NCI-H524 treated with DMSO at 0.1 percent for 48 hours (cell line): ENCODE data around the gene FIS1.

Source experiments
- DNase-seq: peaks from one replicate; lab custom pipeline; 2025; lab: John Stamatoyannopoulos, UW

FIS1 gene

DNA sequence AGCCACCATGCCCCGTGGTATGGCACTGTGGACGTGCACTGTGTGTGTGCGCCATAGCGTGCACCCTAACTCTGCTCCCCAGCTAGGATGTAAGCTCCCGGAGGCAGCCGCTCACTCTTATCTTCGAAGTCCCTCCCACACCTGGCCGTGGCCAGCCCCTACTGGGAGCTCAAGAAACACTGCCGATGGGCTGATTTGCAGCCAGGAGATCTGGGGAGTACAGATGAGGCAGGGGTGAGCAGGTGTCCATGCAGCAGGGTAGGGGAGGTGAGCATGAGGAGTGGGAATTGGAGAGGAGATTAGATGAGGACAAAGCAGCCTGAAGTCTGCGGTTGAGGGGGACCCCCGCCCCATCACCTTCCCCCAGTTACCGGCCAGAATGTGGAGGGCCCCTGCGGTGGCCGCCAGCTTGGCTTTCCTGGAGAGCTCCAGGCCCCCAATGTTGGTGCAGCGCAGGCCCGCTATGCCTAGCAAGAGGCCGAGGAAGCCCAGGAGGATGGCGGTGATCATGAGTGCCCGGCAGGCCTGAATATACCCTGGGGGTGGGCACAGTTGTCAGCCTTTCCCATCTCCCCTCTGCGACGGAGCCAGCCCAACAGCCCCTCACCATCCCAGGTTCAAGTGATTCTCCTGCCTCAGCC is 10.9 kb downstream of the FIS1 start:
- DNase-seq = no peak

DNA sequence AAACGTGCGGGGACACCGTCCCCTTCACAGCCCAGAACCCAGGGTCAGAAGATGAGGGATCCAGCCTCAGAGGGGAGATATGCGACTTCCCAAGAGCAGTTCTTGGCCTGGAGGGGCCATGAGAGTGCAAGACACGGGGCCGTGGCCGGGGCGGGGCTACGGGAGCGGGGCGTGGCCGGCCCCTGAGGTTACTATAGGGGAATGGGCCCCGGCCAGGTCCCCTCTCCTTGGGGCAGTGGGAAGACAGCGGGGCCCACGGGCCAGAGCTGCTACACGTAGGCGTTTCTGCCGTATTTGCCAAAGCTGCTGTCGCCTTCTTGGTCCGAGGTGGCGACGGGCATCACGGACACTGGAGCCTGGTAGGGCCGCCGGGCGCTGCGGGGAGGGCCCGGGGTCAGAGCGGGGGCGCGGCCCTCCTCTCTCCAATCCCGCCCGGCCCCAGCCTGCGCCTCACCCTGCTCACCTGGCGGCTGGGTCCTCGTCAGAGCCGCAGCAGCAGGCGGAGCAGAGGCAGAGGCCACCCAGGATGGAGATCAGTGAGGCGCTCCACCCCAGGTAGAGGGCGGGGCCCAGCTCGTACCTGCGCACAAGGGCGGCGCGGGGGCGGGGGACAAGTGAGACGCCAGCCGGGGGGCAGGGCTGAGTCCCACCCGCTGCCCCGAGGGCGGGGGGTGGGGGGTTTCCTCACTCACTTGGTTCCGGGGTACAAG is 12.6 kb downstream of the FIS1 start:
- DNase-seq = no peak

DNA sequence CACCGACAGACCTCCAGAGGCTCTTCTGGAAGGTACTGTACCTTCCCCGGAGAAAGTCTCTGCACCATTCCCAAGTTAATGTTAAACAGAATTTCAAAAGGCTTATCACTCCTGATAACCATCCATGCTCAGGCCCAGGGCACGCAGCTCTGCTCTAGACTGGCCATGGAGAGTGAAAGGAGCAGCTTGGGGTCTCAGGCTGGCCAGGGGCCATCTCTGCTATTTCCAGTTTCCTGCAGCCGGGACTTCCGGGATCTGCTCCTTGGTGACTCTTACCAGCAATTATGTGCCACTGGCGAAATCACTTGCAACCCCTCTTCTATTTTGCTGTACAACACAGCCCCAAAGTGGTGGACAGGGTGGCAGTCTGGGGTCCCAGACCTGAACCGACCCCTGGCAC is 13.2 kb downstream of the FIS1 start:
- no peak for DNase-seq

DNA sequence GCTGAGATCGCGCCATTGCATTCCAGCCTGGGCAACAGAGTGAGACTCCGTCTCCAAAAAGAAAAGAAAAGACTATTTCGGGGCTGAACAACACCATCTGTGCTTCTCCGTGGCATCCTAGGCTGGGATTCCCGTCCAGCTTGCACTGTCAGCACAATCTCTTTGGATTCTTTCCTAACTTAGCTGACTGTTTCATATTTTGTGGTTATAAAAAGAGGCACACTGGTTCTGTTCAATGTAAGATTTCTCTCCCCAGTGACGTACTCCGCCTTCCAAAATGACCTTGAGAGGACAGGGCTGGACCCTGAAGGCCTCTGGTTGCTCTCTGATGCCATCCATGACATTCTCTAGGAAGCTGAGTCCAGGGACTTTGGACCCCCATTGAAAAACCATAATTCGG is 18.2 kb downstream of the FIS1 start:
- no peak for DNase-seq

DNA sequence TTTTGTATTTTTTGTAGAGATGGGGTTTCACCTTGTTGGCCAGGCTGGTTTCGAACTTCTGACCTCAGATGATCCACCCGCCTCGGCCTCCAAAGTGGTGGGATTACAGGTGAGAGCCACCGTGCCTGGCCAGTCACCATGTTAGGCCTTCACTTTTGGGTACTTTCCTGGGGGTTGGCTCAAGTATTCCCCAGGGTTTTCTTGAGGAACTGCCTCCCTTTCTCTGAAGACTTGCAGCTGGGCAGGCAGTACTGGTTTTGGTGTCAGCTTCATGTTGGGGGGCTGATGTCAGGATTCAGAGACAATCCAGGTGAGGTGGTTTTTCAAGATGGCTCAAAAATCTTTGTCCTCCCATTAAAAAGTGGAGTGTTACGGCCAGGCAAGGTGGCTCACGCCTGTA is 19.2 kb downstream of the FIS1 start:
- no peak for DNase-seq

DNA sequence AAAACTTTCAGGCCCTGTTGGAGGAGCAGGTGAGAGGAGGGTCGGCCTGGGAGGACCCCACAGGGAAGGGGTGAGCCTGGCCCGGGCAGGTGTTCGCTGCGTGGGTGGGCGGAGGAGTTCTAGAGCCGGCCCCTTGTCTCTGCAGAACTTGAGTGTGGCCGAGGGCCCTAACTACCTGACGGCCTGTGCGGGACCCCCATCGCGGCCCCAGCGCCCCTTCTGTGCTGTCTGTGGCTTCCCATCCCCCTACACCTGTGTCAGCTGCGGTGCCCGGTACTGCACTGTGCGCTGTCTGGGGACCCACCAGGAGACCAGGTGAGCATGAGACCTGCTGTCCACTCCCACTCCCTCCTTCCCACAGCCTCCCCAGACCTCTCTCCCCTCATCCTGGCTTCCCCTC is 21.4 kb downstream of the FIS1 start:
- DNase-seq = no peak

DNA sequence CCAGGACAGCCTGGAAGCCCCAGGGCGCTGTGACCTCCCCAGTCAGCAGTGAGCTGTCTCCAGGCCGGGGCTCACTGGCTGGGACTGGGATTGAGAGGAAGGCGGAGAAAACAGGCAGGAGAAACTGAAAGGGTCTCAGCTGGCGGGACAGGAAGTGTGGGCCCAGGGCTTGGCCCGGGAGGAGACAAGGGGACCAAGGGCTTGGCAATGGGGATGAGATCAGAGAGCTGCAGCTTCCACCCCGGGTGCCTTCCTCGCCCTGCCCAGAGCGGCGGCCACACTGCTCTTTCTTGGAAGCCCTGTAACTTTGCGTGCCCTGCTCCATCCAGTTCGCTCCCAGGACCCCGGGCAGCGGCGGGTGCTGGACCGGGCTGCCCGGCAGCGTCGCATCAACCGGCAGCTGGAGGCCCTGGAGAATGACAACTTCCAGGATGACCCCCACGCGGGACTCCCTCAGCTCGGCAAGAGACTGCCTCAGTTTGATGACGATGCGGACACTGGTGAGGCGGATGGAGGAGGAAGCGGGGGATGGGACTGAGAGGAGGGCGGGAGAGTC is 22.5 kb downstream of the FIS1 start:
- DNase-seq = no peak

DNA sequence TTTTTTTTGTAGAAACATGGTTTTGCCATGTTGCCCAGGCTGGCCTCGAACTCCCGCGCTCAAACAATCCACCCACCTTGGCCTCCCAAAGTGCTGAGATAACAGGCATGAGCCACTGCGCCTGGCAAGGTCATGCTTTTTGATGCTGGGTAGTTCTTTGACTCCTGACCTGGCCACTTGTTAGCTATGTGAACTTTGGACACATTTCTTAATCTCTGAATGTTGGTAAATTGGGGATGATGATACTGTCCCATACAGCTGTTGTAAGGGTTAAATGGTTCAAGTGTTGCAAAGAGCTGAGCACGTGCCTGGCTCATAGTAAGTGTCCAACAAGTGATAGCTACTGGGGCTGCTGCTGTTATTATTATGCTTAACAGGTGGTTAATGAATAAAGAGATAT is 24.6 kb downstream of the FIS1 start:
- DNase-seq = no peak

DNA sequence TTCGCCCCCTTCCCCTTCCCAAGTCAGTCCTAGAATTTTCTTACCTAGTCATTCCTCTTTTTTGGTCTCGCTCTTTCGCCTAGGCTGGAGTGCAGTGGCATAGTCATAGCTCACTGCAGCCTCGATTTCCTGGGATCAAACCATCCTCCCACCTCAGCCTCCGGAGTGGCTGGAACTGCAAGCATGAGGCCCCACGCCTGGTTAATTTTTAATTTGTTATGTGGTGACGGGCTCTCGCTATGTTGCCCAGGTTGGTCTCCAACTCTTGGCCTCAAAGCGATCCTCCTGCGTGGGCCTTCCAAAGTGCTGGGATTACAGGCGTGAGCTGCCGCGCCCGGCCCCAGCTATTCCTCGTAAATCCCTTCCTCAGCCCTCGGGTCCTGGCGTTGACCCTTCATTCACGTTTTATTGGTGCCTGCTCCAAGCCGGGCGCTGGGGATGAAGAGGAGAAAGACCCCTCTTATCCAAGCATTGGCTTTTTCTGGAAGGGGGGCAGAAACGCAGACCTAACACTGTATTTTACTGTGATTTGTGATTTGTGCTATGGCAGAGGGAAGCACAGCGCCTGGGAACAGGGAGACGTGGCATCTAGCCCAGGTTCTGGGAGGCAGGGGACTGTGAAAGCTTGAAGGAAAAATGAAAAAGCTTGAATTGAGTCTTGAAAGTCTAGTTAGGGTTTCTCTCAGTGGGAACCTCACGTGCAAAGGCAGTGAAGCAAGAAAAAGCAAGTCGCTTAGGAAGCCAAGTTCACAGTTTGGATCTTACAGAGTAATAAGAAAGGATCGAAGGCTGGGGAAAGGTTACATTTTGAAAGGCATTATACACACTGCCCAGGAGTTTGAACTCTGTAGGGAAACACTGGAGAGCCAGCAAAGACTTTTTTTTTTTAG is 26.4 kb downstream of the FIS1 start:
- DNase-seq = no peak

DNA sequence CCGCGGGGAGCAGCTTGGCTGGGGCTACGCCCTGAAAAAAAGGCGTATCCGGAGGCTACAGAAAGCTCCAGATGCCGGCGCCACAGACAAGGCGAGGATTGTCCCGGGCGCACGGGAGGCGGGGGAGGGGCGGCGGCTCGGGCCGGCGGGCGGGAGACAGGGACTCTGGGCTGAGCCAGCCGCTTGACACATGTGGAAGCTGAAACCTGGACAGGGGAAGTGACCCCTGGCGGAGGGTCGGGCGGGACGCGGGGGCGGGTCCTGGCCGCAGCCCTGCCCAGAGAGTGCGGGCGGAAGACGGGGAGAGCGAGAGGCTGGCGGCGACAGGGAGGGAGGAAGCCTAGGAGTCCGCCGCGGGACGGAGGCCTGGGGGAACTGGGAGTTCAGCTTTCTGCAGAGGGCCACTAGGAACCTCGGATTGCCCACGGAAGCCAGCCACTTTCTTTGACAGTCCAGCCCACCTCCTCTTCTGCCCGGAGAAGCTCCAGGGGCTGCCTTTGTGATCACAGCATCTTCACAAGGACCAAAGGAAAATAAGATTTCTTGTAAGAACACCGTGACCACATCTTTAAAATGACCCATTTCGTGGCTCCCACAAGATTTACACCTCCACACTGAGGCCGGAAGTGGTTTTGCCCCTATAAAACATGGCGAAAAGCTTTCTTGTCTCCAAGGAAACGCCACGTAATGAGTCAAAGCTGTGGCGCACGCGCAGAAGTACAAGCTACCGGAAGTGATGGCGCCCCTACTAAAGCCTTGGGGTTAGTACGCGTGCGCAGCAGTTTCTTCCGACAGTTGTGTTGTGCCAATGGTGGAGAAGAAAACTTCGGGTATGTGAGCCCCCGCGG is 27.3 kb downstream of the FIS1 start, which contains the start of the genes PLOD3 and ZNHIT1:
Gene PLOD3 (minus strand): TSS at position 194 of the 848 bp plus-strand sequence. CDS start 307 bp downstream, outside the sequence.
Gene ZNHIT1 (plus strand): TSS at position 778 of the 848 bp plus-strand sequence. CDS start 31 bp downstream, at position 809.
- peak; percentile 67 for DNase-seq

DNA sequence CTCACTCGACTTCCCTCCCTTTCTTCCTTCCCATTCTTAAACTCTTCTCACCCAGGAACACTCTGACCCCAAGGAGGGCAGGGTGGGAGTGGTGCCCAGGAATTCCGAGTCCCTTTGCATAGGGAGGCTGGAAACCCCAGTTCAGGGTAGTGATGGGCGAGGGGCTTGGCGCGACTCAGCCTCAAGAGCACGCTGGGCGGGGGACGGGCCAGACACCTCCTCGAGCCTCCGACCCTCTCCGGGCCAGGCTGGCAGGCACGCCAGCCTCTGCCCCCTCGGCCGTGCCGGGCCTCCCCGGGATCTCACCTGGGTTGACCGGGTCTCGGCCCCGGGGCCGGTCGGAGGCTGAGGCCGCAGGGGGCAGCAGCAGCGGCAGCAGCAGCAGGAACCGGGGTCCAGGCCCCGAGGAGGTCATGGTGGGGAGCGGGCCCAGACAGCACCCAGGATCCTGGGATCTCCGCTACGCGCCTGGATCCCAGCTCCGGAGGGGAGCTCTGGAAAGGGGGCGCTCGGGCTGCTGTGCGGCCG is 28.0 kb downstream of the FIS1 start:
- no peak for DNase-seq

DNA sequence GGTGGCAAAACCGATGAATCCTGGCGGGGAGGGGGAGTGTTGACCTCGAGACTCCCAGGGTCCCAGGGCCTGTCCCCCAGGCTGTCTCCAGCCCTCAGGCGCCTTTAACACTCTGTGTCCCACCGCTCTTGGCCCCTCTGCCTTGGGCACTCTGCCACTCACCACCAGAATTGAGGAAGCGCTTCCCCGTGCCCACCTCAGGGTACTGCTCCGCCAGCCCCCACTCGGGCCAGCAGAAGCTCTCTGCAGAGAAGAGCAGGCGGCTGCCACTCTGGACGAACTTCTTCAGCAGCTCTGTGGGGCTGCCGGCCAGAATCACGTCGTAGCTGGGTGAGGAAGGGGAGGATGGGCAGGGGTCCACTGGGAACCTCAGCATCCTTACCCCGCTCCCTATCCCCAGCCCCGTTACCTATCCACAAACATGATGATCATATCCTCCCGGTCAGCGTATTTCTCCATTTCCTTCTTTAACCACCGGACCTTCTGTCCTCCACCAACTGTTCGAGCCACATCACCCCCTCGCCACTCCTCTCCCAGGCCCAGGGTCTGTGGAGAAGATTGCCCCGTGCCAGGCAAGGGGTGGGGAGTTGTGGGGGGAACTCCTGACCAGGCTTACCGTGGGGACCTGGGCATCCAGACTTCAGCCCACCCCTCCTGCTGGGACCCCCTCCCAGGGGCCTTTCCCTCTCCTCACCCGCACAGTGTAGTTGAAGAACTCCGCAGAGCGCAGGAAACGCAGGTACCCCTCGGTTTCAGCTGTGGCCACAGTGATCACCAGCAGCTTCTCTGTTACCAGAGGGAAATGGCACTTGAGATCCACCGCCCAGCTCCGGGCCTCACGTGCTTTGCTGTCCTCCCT is 28.7 kb downstream of the FIS1 start:
- no peak for DNase-seq

DNA sequence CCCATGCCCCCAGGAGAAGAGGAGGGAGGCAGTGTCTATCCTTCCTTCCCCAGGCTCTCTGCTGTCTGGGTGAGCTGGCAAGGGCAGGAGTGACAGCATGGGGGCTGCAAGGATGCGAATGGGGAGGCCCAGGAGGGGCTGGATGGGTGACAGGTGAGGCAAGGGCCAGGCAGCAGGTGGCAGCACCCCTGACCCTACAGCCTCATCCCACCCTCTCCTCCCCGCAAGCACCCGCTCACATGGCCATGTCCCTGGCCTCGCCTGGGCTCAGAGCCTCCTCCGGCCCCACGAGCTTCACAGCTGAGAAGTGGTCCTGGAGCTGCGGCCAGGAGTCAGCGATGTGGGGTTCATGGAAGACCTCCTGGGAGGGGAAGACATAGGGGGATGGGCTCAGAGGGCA is 32.9 kb downstream of the FIS1 start:
- DNase-seq = no peak

DNA sequence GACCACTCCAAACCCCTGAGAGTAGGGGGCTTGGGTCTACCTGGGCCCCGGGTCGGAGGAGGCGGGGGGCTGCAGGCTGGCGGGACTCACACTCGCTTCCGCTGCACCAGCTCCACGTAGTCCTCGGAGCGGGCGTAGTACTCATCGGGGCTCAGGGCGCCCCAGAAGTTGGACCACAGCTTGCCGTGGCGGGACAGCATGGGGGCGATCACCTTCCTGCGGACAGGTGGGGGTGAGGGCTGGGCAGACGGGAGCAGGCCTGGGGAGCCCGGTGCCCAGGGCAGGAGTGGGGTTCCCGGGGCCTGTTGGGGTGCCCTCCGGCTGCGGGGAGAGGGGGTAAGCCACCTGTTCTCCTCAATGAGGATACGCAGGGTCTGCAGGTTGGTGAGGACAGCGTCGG is 33.4 kb downstream of the FIS1 start:
- no peak for DNase-seq

DNA sequence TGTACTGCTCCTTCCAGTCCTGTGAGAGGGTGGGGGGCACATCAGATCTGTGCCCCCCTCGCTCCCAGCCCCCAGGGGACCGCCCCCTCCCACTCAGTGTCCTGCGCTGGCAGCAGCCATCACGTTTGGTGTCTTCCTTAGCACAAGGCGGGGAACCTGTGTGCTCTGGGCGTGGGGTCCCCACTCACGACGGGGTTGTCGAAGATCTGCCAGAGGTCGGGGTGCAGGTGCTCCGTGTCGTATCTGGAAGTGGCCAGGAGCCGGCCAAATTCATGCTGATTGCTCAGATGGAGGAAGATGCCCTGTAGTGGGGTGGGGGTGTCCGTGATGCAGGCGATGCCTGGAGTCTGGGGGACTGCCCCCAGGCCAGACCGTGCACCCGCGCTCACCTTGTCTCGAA is 34.7 kb downstream of the FIS1 start:
- DNase-seq = no peak

DNA sequence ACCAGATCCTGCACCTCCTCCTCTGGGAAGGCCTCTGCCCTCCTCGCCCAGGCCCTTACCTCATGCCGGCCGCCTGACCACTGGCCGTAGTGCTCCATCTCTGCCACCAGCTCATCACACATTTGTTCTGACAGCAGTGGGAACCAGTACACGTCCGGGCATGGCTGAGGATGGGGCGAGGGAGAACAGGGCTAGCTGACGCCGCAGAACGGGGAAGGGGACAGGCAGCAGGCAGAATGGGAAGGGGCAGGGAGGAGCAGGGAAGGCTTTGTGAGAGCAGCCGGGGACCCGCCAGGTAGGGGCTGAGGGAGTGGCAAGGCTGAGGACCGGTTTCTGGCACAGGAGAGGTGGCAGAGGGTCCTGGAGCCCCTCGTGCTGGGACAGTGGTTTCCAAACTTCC is 36.1 kb downstream of the FIS1 start:
- DNase-seq = no peak

DNA sequence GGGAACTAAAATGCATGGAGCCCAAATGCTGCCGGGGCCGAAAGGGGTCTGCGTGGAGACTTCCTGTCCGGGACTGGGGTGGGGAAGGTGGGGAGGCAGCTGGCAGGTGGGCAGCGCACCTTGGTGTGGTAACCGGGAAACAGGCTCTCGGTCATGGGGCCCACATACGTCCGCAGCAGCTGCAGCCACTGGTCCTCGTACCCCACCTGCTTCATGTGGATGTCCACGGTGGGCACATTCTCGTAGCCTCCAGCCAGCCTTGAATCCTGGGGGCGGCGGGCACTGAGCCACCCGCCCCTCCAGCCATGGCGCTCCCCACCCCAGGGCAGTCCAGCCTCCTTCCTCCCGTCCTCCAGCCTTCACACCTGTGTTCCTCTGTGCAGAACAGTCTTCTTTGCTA is 37.4 kb downstream of the FIS1 start:
- no peak for DNase-seq

DNA sequence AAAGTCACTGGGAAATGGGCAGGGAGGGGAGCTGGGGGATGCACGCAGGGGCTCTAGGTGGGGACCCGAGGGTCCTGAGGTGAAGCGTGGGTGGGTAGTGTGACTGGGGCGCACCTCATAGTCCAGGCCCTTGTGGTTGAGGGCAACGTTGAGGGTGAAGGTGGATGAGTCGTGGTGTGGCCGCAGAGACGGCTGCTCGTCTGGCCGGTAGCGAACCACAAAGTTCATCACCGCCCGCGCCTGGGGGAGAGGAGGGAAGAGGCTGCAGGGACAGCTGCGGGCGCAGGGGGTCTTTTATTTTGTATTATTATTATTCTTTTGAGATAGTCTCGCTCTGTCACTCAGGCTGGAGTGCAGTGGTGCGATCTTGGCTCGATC is 38.2 kb downstream of the FIS1 start:
- DNase-seq = no peak

DNA sequence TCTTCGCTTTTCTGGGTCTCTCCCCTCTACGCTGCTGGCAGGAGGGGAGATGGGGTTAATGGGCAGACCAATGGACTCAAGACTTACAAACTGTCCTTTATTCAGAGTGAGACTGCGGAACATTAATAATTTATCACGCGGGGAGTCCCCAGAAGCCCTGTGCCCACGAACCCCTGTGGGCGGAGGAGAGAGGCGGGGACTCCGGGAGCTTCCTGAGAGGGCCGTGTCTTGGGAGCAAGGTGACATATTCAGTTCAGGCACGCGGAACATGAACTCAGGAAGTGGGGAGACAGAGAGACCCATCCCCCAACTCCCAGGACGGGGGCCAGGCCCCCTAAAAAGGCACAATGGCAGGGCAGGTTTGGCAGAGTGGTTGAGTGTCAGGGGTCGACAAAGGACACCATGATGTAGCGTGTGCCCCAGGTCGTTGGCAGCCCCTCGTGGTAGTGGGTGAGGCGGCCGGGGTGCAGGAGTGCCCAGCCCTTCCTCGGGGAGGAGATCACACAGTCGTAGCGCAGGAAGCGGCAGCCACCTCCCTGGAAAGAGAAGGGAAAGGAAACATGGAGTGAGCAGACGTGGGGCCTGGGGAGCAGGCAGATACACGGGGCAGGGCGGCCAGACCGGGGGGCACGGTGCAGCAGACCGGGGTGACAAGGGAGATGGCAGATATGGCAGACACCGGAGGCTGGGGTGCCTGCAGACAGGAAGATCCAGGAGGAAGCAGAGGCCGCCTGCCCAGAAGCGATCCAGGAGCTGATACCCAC is 38.8 kb downstream of the FIS1 start:
- DNase-seq = no peak
